KMS-11 (cell line): ENCODE data around the gene MCF2L.

Experiments used
- H2AFZ ChIP-seq: fragments of 200-600 bp; sonication (generic); 2 replicates; pipeline ENCODE4 v1.6.1; 2016; ENCODE audit warnings: antibody characterized with exemption, mixed run types, low read depth
- H3K27ac ChIP-seq: fragments of 200-600 bp; sonication (generic); 2 replicates; pipeline ENCODE4 v1.6.1; 2016; ENCODE audit warnings: mild to moderate bottlenecking, mixed run types
- H3K27me3 ChIP-seq: fragments of 200-600 bp; sonication (generic); 2 replicates; pipeline ENCODE4 v1.6.1; 2017; ENCODE audit warnings: mild to moderate bottlenecking, low read depth, mixed run types, moderate library complexity; ENCODE audit not compliant: insufficient read depth
- H3K36me3 ChIP-seq: fragments of 200-600 bp; sonication (generic); 2 replicates; pipeline ENCODE4 v1.6.1; 2017; ENCODE audit warnings: mild to moderate bottlenecking, mixed run types; ENCODE audit not compliant: insufficient read depth
- H3K4me1 ChIP-seq: fragments of 200-600 bp; sonication (generic); 2 replicates; pipeline ENCODE4 v1.6.1; 2016; ENCODE audit warnings: mild to moderate bottlenecking, low read depth, mixed run types; ENCODE audit not compliant: poor library complexity, severe bottlenecking
- H3K4me2 ChIP-seq: fragments of 200-600 bp; sonication (generic); 2 replicates; pipeline ENCODE4 v1.7.0; 2016; ENCODE audit warnings: mild to moderate bottlenecking, mixed run types
- H3K4me3 ChIP-seq: fragments of 200-600 bp; sonication (generic); IDR thresholded peaks from 2 replicates; pipeline ENCODE4 v1.6.1; 2017; ENCODE audit warnings: low read depth, low read length, mixed read lengths; ENCODE audit not compliant: insufficient read depth
- H3K79me2 ChIP-seq: fragments of 200-600 bp; sonication (generic); 2 replicates; pipeline ENCODE4 v1.6.1; 2016; ENCODE audit warnings: low read depth, mixed run types; ENCODE audit not compliant: insufficient read depth
- H3K9ac ChIP-seq: fragments of 200-600 bp; sonication (generic); 2 replicates; pipeline ENCODE4 v1.6.1; 2016; ENCODE audit warnings: mild to moderate bottlenecking, mixed run types
- H4K20me1 ChIP-seq: fragments of 200-600 bp; sonication (generic); 2 replicates; pipeline ENCODE4 v1.6.1; 2016; ENCODE audit warnings: mild to moderate bottlenecking, mixed run types; ENCODE audit not compliant: insufficient read depth
- CTCF ChIP-seq: fragments of 200-600 bp; sonication (generic); conservative IDR thresholded peaks from 2 replicates; pipeline ENCODE4 v1.6.1; 2017; ENCODE audit warnings: low read depth, mild to moderate bottlenecking, antibody characterized with exemption, low read length, moderate library complexity, mixed read lengths

MCF2L gene

DNA sequence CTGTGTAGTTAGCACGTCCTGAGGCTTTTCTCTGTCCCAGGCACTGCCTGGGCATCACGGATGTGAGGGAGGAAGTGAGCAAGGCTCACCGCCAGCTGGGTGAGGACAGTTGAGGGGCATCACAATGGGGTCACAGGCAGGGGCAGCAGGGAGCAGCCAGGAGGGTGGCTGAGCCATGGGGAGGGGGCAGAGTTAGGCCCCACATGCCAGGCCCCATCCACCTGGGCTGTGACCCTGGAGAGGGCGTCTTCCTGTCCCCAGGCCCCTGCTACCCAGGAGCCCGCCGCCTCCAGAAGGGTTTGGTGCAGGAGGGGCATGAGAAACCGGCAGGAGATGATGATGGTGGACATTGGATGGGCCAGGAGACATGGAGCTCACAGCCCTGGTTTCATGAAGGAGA, 79.8 kb downstream of the MCF2L start:
- H3K4me2 ChIP-seq: no peak overlapping the region
- TF ChIP-seq CTCF: no peak
- no peak overlapping the region for H3K27ac ChIP-seq
- no peak overlapping the region for H3K9ac ChIP-seq
- H2AFZ ChIP-seq: no peak overlapping the region
- no peaks in the 10 kb centered on the region for H3K36me3 ChIP-seq
- no peaks in the 10 kb centered on the region for H3K4me1 ChIP-seq
- no peak overlapping the region for H3K4me3 ChIP-seq
- H4K20me1 ChIP-seq: no peaks in the 10 kb centered on the region
- H3K27me3 ChIP-seq: no peaks in the 10 kb centered on the region
- H3K79me2 ChIP-seq: no peaks in the 10 kb centered on the region

DNA sequence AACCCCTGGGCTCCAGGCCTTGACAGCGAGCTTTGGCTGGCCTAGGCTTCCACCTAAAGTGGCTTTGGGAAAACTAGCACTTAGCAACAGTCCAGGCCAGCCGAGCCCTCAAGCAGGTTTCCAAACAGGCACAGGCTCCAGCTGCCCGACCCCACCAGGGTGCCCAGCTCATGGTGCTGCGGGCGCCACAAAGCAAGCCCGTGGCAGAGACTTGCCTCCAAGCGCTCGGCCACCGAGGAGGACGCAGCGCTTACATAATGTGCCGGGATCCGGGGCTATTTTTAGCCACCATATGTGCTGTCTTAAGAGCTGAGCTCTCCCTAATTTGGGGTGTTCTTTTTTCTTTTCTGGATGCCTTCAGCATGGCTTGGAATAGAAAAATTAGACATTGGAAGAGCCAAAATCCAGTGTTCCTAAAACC, 80.5 kb downstream of the MCF2L start:
- TF ChIP-seq CTCF: no peak
- no peak overlapping the region for H3K4me2 ChIP-seq
- no peaks in the 10 kb centered on the region for H3K4me1 ChIP-seq
- H4K20me1 ChIP-seq: no peaks in the 10 kb centered on the region
- H3K27me3 ChIP-seq: no peaks in the 10 kb centered on the region
- H3K4me3 ChIP-seq: no peak overlapping the region
- no peak overlapping the region for H2AFZ ChIP-seq
- H3K9ac ChIP-seq: no peak overlapping the region
- no peak overlapping the region for H3K27ac ChIP-seq
- H3K79me2 ChIP-seq: no peaks in the 10 kb centered on the region
- H3K36me3 ChIP-seq: no peaks in the 10 kb centered on the region

DNA sequence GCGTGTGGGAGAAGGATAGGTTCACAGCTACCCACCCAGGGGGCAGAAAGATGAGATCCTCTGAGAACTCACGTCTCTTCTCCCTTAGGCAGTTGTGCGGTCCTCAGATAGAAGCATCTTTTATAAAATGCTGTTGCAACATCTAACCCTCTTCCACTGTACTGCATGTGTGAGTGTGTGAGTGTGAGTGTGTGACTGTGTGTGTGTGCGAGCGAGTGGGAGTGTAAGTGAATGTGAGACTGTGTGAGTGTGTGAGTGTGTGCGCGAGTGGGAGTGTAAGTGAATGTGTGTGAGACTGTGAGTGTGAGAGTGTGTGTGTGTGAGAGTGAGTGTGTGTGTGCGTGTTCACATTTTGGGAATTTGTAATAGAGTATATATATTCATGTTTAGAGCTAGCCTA, 81.0 kb downstream of the MCF2L start:
- Histone ChIP-seq H3K4me3 (no peak overlapping the region), H3K4me2 (no peak overlapping the region), H3K4me1 (no peaks in the 10 kb centered on the region), H3K36me3 (no peaks in the 10 kb centered on the region), H3K79me2 (no peaks in the 10 kb centered on the region), H3K27me3 (no peaks in the 10 kb centered on the region), H3K9ac (no peak overlapping the region), H3K27ac (no peak overlapping the region), H2AFZ (no peak overlapping the region), H4K20me1 (no peaks in the 10 kb centered on the region)
- no peak for TF ChIP-seq CTCF

DNA sequence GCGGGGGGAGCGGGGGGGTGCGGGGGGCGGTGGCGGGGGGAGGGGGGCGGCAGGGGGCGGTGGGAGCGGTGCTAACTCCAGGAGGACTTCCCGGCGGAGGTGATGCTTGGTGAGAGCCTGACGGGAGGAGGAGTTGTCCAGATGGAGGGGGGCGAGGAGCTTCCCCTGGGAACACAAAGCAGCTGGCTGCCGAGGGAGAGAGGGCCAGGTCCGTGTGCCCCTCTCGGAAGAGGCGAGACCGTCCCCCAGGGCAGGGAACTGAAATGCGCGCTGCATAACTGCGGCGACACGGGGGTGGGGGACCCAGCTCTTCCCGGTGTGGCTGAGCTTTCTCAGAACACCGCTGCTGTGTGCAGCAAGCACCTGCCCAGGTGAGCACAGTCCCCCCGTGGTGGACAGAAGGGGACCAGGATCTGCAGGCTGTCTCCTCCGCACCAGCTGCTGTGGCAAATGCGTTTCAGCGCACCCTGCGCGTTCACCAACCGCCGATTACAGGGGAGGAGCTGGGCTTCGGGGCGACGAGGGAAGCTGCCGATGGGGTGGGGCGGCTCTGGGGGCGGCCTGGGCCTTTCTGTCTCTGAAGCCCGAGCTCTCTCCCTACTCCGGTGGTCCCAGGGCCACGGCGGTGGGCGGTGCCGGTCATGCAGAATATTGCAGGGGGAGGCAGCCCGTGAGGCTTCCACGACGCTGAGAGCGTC, 81.9 kb downstream of the MCF2L start:
- H3K4me2 ChIP-seq: no peak overlapping the region
- no peaks in the 10 kb centered on the region for H3K36me3 ChIP-seq
- no peak overlapping the region for H2AFZ ChIP-seq
- no peaks in the 10 kb centered on the region for H3K27me3 ChIP-seq
- no peak overlapping the region for H3K4me3 ChIP-seq
- no peak overlapping the region for H3K27ac ChIP-seq
- H3K9ac ChIP-seq: no peak overlapping the region
- no peaks in the 10 kb centered on the region for H3K79me2 ChIP-seq
- H4K20me1 ChIP-seq: no peaks in the 10 kb centered on the region
- no peak for TF ChIP-seq CTCF
- H3K4me1 ChIP-seq: no peaks in the 10 kb centered on the region
